ENCODE results near the gene GADD45GIP1.

DNA sequence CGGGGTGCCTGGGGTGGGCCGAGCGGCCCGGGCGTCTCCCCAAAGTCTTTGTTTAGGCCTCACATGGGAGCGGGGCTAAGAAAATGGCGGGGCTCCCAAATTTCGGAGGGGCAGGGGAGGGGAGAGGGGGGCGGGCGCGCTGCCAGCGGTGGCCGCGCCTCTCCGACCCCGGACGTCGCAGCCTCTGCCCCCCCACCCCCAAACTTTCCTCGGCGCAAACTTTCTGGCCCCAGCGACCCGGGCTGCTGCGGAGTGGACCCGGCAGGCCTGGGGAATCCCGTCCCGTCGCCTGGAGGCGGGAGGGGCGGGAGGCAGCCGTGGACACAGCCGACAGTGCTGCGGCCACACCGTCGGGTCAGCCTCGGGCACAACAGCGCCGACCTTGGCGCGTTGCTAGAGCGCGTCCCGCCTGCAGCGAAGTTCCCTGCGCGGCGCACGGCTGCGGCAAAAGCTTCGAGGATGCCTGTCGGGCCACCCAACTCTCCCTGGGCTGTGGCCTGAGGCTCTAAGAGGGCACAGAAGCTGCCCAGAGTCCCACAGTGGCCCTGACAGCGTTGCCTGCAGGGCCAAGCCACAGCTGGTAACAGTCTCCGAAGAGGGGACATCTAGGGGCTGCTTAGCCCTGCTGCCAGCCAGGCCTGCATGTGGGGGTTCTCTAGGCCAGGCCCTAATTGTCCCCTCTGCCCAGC, 39.5 kb upstream of the GADD45GIP1 start:
- TF ChIP-seq CTCF (IDR thresholded peaks at IDR 0.05; ENCODE audit: low read depth, low read length, poor library complexity, severe bottlenecking) (no peak), EZH2phosphoT487 (IDR thresholded peaks at IDR 0.05; ENCODE audit: borderline replicate concordance, low read length) (no peak)
